Measurements from ENCODE around the gene LSP1.
A peak's percentile ranks its signal among the peaks of the same experiment; 100 is the strongest.

LSP1 gene

GRCh38 chr11:1835671-1836010, 17.2 kb upstream of the LSP1 start:
- DNase-seq (ENCODE audit: low spot score): no peak
- TF ChIP-seq CTCF (IDR thresholded peaks at IDR 0.05; ENCODE audit: extremely low read depth, missing control alignments): no peak

DNA sequence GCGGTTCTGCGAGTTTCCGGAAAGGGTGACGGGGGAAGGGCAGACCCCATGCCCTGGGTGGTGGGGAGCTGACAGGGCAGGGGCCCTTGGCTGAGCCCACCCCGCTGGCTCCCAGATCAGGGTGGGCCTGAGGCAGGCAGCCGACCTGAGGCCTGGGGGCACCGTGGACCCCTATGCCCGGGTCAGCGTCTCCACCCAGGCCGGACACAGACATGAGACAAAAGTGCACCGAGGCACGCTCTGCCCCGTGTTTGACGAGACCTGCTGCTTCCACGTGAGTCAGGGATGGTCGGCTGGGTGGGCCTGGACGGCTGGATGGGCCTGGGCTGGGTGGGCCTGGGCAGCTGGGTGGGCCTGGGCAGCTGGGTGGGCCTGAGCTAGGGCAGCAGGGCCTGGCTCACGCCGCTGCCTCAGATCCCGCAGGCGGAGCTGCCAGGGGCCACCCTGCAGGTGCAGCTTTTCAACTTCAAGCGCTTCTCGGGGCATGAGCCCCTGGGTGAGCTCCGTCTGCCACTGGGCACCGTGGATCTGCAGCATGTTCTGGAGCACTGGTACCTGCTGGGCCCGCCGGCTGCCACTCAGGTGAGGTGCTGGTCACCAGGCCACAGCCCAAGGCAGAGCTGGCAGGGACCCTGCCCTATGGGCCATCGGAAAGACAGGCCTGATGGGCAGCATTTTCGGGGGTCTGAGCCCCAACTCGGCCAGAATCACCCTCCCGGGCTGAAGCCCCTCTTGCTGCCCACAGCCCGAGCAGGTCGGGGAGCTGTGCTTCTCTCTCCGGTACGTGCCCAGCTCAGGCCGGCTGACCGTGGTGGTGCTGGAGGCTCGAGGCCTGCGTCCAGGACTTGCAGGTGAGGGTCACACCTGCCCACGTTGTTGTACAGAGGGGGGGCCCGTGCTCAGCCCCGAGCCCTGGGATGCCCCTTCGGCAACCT, 16.6 kb upstream of the LSP1 start:
- no peak for DNase-seq (ENCODE audit: low spot score)
- TF ChIP-seq CTCF (IDR thresholded peaks at IDR 0.05; ENCODE audit: extremely low read depth, missing control alignments): no peak

DNA sequence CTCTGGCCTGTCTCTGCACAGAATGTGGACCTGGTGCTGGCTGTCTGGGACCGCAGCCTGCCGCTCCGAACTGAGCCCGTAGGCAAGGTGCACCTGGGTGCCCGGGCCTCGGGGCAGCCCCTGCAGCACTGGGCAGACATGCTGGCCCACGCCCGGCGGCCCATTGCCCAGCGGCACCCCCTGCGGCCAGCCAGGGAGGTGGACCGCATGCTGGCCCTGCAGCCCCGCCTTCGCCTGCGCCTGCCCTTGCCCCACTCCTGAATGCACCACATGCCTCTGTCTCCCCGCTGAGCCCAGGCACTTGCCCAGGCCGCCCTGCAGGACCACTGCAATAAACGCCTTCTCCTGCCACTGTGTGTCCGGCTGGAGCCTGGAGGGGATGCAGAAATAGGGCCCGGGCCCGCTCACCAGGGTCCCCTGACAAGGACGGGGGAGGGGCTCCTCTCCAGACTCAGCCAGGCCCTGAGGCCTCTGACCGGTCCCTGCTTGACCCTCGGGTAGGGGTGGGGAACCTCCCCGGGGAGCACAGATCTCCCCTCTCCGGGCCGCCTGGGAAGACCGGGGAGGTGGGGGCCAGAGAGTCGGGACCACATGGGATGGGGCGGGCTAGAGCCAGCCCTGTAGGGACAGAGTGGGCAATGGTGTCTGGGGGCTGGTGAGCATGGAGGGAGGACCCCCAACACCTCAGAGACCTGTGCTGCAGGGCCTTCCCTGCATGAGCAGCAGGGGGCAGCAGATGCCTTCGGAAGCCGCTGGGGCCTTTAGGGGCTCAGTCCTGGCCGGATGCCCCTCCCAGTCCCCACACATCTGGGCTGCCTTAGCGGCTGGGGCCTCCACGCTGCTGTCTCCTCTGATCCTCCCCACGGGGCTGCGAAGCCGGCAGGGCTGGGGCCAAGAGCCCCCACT, 15.5 kb upstream of the LSP1 start:
- DNase-seq (ENCODE audit: low spot score): peak; percentile 95
- TF ChIP-seq CTCF (IDR thresholded peaks at IDR 0.05; ENCODE audit: extremely low read depth, missing control alignments): peak; percentile 77

GRCh38 chr11:1838077-1838425, 14.8 kb upstream of the LSP1 start:
- no peak for DNase-seq (ENCODE audit: low spot score)
- no peak for TF ChIP-seq CTCF (IDR thresholded peaks at IDR 0.05; ENCODE audit: extremely low read depth, missing control alignments)

DNA sequence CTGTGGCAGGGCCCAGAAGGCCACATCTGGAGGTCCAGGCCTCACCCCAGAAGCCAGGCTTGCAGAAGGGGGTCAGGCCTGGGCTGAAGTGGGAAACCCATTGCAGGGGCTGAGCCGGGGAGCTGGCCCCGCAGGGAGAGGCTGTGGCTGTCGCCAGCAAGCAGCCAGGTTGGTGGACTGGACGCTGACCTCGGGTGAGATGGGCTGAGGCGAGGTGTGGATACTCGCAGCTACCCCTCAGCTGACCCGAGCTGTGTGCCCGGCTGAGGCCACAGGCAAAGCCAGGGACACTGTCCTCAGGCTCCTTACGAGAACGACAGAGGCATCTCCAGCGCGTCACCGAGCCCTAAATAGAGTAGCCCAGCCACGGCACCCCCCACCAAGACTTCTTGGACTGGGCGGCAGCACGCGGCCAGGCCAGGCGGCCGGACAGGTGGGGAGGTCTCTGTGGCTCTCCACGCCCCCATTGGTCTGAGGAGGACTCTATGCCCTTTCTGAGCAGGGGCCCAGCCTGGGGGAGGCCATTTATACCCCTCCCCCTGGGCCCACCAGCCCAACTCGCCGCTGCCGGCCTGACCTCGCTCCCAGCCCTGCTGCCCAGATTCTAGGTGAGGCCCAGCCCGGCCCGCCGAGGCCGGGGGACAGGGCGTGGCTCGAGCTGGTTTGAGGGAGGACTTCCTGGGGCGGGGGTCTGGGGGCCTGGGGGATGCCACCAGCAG, 14.3 kb upstream of the LSP1 start, which contains the start of gene TNNI2:
TNNI2 (plus strand) TSS at position 556 of the 719 bp plus-strand sequence. CDS start 716 bp downstream, outside the sequence.
- no peak for TF ChIP-seq CTCF (IDR thresholded peaks at IDR 0.05; ENCODE audit: extremely low read depth, missing control alignments)
- no peak for DNase-seq (ENCODE audit: low spot score)

DNA sequence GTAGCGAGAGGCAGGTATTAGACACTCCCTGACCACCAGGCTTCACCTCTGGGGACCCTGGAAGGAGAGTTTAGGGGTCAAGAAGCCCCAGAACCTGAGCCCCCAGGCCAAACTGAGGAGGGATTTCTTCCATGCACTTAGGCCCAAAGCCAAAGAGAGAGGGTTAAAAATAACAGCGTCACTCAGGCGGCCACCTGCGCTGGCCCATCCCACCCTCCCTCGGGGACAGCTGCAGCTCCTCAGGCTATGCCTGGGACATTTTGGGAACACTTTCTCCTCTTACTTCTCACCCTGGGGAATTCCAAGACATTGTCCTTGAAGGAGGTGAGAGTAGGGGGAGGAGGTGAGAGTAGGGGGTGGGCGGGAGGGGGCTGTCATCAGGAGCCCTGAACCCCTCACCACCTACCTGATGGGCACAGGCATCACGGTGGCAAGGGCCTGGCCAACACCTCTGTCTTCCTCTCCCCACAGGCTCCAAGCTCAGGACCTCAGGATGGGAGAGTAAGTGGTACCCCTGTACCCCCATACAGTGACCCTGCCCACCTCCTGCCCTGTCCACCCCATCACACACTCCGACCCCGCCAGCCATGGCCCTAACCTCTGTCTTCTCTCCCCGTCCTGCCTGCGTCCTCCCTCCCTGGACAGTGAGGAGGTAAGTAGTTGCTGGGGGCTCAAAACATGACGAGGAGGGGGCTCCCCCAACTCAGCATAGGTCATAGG, 13.5 kb upstream of the LSP1 start:
- DNase-seq (ENCODE audit: low spot score): no peak
- TF ChIP-seq CTCF (IDR thresholded peaks at IDR 0.05; ENCODE audit: extremely low read depth, missing control alignments): no peak
